HTR-8/SVneo (cell line): ENCODE data around the gene NCBP2L.
"Not testable (repeated sequence)": the region's sequence is repeated elsewhere in the genome, so short reads cannot be mapped to it uniquely, and the experiment has no call there.

ENCODE experiments used
- DNase-seq: peaks from one replicate; pipeline ENCODE4 v3.0.0; 2011; ENCODE audit warnings: low spot score, mixed read lengths; ENCODE audit not compliant: insufficient read length
- FAIRE-seq: peaks from 2 replicates; lab custom pipeline; 2011; peaks lifted over from hg19 to GRCh38; lab: Jason Lieb, UNC

NCBP2L gene

DNA sequence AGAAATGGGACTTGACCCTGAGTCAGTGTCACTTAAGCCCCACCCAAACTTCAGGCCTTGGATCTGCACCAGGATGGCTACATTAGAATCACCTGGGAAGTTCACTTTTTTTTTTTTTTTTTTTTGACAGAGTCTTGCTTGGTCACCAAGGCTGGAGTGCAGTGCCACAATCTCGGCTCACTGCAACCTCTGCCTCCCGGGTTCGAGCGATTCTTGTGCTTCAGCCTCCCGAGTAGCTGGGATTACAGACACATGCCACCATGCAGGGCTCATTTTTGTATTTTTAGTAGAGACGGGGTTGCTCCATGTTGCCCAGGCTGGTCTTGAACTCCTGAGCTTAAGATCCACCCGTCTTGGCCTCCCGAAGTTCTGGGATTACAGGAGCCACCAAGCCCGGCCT, 3.0 kb downstream of the NCBP2L start:
- DNase-seq = no peak
- FAIRE-seq = no peak

DNA sequence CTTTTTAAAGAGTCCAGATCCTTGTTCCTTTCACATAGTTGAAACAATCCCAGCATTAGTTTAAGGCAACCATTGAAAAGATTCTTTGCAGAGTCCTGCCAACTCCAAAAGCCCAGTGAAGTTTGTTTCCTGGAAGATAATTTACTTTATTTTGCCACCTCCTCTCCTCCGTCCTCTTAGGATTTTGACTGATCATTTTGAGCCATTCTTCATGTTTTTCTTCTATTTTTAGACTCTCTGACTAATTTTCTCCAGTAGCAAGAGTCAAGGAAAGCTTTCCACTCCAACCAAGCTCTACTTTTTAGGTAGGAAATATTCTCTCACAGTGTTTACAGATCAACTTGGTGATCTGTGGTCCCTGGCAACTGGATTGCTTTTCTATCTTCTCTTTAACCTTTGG, 10.3 kb downstream of the NCBP2L start:
- FAIRE-seq (no peak), DNase-seq (no peak)

DNA sequence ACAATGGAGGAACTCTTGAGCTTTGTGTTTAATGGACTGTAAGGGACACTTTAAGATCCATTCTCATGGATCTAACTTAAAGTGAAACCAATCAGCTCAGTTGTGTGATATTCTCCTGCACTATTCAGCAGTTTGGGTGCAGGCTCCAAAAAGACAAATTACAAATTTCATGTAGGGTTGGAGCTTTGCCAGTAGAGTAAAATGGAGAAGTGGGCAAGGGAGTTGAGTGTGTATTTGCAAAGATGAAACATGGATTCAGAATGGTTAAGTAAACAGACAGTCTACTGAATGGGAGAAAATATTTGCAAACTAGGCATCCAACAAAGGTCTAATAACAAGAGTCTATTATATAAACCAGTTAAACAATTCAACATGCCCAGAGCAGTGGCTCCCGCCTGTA, 26.9 kb downstream of the NCBP2L start:
- DNase-seq (no peak), FAIRE-seq (no peak)

DNA sequence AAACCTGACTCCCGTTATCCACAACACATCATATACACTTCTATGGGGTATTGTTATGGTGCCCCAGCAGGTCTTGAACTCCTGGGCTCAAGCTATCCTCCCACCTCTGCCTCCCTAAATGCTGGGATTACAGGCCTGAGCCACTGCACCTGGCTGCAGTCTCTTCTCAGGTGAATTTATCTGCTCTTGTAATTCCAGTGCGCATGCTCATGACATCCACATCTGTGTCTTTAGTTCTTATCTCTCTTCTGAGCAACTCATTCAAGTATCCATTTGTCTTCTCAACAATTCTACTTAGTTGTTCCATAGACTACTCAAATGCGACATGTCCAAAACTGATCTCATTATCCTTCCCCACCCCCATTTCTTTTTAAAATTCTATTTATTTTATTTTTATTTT, 27.6 kb downstream of the NCBP2L start:
- FAIRE-seq (no peak), DNase-seq (no peak)

DNA sequence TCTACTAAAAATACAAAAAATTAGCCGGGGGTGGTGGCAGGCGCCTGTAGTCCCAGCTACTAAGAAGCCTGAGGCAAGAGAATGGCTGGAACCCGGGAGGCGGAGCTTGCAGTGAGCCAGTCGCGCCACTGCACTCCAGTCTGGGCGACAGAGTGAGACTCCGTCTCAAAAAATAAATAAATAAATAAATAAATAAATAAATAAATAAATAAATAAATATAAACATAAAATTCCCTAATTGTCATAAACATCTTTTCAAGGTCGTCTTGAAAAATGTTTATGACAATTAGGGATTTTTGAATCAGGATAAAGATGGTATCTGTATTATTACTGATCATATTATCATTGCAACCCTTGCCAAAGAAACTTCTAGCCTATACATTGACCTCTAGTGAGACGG, 32.5 kb downstream of the NCBP2L start:
- DNase-seq, FAIRE-seq: not testable (repeated sequence)

DNA sequence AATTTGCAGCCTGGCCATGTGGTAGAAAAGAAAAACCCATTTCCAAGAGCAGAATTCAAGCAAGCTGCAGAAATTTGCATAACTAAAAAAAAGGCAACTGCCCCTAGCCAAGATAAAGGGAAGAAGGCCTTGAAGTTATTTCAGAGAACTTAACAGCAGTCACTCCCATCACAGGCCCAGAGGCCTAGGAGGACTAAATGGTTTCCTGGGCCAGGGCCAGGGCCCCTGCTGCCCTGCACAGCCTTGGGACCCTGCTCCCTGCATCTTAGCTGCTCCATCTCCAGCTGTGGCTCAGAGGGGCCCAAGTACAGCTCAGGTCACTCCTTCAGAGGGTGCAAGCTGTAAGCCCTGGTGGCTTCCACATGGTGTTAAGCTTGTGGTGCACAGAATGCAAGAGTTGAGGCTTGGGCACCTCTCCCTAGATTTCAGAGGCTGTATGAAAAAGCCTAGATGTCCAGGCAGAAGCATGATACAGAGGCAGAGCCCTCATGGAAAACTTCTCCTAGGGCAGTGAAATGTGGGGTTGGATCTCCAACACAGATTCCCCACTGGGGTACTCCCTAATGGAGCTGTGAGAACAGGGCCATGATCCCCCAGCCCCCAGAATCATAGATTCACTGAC, 41.5 kb downstream of the NCBP2L start:
- no peak for DNase-seq
- FAIRE-seq = no peak

DNA sequence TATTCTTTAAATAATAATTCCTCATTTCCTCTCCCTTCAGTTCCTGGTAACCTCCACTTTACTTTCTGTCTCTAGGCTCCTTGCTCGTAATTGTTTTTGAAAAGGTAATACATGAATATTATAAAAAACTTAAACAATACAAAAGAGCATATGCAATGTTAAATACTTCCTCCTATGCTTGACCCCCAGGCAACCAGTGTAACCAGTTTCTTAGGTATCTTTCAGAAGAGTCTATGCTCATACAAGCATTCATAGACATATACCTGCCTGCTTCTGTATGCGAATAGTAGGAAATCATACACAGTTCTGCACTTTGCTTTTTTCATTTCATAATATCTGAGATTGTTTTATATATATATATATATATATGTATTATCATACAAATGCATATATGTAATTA, 45.5 kb downstream of the NCBP2L start:
- no peak for FAIRE-seq
- DNase-seq = no peak

DNA sequence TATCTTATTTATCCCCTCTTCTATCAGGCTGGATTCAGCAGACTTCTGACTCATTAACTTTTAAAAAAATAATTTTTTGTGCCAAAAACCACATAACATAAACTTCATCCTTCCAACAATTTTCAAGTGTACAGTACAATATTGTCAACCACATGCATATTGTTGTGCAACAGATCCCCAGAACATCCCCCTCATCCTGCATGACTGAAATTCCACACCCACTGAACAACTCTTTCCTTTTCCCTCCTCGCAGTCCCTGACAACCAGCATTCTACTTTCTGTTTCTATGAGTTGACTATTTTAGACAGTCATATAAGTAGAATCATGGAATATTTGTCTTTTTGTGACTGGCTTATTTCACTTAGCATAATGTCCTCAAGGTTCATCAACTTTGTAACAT, 45.9 kb downstream of the NCBP2L start:
- FAIRE-seq (no peak), DNase-seq (no peak)

DNA sequence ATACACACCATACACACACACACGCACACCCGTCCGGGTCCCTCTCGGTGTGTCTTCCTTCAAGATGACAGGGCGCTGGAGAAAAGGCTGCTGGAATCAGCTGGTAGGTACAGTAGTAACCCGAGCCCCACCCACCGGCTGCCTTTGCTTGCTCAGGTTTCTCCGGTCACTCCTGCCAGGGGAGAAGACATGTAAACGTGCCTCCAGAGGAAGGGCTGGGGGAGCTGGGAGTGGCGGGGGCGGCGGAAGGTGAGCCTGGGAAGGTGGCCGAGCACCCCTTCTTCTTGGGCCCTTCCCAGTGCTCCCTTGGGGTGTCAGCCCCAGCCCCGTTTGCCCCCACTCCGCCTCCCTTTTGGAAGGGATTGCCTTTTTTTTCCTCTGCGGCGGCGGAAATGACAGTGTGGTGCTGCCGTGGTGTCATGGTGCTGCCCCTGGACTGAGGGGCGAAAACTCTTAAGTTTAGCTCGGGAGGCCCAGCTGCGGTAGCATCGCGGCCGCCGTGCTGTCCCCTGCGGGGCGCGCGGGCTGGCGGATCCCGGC, 48.2 kb downstream of the NCBP2L start, which contains the start of gene MID2:
TSS of gene MID2 (plus strand) at position 169 of the 540 bp plus-strand sequence. CDS start 561 bp downstream, outside the sequence.
- peak; percentile 28 for DNase-seq
- no peak for FAIRE-seq

DNA sequence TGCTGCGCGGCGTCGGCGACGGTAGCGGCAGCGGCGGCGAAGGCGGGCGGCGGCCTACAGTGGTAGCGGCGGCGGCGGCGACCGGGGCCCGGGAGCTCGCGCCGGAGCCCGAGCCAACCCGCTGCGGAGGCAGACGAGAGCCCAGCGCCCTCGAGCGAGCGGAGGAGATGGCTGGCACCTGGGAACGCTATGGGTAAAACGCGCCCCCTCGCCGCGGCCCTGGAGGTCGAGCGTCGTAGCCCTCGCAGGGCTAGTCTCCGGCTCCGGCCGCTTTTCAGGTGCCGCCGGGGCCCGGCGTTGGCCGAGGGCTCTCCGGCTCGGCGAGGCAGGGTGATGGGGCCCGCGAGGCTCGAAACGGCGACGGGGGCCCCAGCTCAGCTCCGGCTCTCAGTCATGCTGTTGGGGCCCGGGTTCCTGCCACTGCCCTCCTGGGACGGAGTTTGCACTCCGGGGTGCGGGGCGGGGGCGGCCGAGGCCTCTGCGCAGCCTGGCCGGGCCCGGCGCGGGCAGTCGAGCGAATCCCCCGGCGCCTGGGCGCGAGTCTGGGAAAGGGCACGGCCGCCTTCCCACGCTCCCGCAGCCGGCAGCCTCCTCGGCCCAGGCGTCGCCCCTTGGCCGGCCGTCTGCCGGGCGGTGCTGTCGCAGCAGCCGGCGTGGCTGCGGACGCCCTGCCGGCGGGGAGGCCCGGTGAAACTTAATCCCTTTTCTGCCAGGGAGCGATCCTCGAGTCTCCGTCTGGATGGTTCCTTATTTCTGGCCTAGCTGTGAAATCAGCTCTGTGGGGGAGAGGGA, 48.9 kb downstream of the NCBP2L start:
- DNase-seq = no peak
- no peak for FAIRE-seq

DNA sequence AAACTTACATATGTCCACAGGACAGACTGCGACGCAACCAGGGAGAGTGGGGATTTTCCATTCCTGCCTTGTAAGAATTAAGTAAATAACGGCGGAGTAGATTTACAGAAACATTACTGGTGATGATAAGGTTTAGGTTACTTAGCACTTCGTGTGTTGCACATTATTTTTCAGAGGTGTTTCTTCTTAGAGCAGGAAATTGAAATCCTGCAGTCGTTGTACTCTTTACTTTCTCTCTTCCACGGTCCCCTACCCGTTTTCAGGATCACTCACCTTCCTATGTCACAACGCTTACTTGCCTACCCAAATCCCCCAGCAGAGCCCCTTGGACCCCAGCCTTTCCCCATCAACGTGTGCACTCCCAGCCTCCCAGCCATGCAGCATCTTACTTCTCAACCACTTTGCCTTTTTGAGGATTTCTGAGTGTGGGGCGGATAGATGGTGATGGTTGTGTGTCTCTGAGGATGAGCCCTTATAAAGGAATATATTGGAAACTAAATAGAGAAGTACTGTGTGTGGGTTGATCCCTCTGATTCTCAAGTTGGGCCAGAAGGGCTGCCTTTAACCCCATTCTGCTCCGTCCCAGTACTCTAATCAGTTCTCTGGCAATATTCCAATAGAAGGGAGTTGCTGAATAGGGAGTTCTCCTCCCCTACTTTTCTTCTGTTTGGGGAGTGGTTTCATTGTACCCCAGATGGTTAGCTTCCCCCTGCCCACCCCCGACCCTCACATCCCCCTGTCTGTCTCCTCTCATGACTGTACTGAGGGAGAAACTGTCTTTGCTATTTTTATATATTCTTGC, 49.7 kb downstream of the NCBP2L start:
- DNase-seq = no peak
- FAIRE-seq = no peak

DNA sequence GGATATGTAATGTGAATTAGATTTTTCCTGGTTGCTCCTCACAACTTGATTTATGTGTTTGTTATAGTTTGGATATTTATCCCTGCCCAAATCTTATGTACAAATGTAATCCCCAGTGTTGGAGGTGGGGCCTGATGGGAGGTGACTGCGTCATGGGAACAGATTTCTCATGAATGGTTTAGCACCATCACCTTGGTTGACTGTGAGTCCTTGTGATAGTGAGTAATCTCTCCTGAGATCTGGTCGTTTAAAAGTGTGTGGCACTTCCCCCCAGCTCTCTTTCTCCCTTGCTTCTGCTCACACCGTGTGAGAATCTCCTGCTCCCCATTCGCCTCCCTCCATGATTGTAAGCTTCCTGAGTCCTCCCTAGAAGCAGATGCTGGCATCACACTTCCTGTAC, 50.3 kb downstream of the NCBP2L start:
- DNase-seq (no peak), FAIRE-seq (no peak)

DNA sequence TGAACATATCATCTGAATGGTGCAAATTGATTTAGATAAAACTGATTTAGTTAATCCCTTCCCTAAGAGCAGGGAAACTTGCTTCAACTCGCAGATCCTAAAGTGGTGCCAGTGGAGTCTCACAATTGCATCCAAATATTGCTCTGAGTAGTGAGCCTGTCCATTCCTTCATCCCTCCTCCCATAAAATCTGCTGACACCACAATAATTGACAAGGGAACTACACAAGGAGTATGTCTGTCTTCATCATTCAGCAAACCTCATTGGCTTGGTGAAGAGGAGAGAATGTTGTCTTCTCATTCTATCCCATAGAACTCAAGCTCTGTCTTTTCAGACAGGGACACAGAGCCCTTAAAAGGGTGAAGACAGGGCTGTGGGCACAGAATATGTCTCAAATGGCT, 52.3 kb downstream of the NCBP2L start:
- no peak for FAIRE-seq
- DNase-seq = no peak

DNA sequence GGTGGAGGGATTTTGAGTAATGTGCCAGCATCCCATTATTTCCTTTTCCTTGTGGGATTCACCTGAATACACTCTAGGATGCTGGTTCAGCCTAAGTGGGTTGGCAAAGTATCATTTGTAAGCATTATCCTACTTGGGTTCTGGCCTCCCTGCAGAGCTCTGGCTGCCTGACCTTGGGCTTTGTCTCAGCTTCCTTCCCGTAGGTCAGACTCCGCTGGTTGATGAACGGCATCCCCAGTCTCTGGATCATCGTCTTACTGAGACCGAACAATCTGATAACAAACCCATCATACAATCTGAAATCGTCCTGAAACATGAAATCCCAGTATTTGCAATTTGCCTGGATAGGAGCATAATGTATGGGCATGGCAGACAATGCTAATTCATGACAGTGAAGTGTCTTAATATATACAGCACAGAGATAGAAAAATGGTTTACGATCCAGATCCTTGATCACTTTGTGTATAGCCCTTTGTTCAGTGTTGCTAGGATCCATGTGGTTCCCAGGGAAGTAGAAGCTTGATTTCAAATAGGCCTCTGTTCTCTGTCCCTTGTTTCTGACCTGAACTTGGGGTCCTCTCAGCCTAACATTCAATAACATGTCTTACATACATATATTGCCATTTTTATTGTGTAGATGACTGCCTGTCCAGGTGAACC, 53.7 kb downstream of the NCBP2L start:
- DNase-seq (no peak), FAIRE-seq (no peak)

DNA sequence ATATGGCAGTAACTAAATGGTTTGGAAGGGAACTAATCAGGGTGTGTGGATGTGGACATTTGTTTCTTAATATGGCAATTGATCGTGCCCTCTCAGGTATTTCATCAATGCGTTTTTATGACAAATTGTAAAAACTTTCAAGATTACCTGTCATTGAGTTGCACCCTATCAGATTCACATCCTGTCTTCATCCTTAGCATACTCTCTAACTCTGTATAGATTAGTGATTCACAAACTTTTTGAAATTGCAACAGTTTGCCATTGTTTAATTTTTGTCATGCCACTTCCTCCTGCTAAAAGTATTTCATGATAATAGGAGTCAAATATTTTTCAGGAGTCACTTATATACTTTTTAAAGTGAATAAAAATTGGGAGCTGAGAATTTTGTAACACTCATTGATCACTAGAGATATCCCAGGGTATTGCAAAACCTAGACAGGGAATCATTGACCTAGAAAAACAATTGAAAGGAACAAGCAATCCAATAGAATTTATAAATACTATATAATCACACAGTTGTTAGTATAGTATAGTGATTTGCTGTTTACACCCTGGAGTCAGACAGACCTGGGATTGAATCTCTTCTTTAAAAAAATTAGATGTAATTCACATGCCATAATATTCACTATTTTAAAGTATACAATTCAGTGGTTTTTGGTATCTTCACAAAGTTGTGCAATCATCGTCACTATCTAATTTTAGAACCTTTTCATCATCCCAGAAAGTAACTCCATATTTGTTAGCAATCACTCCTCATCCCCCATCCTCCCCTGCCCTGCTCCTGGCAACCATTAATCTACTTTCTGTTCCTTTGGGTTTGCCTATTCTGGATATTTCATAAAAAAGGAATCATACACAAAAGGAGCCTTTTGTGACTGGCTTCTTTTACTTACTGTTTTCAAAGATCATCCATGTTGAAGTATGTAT, 57.0 kb downstream of the NCBP2L start:
- no peak for FAIRE-seq

DNA sequence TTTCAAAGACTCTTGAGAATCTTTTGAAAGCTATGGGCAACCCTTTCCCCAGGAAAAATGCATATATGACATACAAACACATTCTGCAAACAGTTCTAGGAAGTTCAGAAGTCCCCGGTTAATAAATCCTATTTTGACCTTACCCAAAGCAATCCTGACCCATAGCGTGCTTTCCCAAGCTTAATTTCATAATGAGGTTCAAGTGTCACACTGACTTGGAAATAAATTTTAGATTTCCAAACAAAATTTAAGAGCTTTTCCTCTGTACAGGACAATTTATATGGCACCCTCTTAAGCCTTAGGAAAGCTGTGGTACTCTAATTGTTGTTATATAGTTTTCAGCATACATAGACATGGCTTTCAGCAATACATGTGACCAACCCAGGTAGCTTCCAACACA, 59.4 kb downstream of the NCBP2L start:
- no peak for DNase-seq
- FAIRE-seq = no peak

More for the DNA sequence above, 57.0 kb downstream of the NCBP2L start:
- no peak for DNase-seq

DNA sequence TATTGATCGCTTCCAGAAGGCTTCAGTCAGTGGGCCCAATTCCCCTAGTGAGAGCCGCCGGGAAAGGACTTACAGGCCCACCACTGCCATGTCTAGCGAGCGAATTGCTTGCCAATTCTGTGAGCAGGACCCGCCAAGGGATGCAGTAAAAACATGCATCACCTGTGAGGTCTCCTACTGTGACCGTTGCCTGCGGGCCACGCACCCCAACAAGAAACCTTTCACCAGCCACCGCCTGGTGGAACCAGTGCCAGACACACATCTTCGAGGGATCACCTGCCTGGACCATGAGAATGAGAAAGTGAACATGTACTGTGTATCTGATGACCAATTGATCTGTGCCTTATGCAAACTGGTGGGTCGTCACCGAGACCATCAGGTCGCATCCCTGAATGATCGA, 63.4 kb downstream of the NCBP2L start:
- DNase-seq = no peak
- no peak for FAIRE-seq

DNA sequence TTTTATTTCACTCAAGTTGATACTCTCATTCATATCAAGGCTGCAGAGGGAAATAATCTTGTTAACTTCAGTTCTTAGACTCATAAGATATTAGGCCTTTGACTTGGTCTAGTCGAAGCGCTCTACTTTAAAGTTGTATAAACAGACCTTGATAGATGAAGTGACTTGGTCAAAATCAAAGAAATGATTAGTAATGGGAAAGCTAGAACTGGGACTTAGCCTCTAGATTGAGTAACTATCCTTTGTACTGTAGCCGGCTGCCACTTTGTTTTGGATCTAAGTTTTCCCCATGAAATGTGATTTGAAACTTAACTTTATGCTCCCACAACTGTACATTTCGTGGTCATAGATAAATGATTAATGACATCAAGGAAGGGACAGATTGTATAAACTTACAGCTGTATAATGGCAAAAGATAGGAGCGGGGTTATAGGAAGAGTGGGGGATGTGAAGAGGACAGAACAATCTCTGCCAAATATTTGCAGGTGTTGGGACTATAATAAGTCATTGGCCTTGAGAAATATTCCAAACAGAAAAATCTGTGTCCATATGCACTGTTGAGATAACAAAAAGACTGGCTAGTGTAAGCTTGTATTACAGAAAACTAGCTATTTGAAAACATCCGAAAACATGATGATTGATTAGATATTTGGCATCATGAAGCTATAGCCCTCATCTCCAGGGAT, 65.3 kb downstream of the NCBP2L start:
- no peak for FAIRE-seq
- no peak for DNase-seq
